HG03354 (cell line): ENCODE measurements around the gene MAST4.

Experiments
- ATAC-seq: cut with Tn5 transposase; IDR thresholded peaks from one replicate; pipeline ENCODE4 v1.9.1; 2021; ENCODE audit warnings: mild to moderate bottlenecking; ENCODE audit not compliant: unreplicated experiment, poor library complexity, severe bottlenecking

The MAST4 gene

DNA sequence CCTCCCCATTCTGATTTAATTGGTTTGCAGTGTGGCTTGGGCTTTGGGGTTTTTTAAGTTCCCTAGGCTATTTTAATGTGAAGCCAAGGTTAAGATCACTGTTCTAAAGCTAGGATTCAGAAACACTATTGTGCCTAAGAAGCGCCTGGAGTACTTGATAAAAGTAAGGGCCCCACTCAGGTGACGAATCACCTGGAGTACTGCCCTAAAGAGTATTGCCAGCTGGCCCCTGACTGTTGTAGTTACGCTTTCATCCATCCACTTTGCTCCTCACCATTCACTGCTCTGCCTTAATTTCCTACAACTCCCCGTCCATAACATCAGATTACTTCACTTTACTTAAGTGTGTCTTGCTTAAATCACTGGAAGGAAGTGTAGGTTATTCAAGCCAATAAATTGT, 481.1 kb downstream of the MAST4 start:
- ATAC-seq = no peak

DNA sequence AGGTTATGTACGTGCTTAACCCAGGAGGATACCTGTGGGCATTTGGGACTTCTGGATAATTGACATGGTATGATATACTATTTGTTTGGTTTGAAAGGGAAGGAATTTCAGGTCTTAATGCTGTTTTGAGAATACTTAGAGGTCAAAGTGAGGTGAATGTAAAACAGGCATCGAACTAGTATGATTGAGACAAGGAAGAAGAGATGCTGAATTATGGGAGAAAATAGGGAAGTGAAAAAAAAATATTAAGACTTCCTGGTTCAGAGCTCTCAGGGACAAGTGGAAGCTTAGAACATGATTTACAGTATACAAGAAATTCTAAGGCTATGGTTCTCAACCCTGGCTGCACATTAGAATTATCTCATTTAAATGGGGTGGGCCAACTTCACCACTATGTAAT, 485.1 kb downstream of the MAST4 start:
- no peak for ATAC-seq

DNA sequence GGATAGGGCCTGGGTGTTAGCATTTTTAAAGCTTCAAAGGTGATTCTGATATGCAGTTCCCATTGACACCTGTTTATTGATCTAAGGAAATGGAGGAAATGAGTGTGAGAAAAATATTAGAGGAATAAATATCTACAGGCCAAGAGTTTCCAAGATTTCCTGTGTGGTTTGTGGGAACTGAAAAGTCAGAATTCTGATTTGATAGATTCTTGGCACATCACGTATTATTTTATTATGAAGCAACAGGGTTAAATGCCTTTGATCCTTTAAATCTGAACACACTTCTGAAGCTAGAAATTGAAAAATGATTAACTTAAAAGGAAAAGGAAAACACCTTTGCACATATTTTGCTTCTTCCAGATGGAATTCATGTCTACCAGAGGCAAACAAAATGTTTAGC, 486.7 kb downstream of the MAST4 start:
- ATAC-seq = no peak

DNA sequence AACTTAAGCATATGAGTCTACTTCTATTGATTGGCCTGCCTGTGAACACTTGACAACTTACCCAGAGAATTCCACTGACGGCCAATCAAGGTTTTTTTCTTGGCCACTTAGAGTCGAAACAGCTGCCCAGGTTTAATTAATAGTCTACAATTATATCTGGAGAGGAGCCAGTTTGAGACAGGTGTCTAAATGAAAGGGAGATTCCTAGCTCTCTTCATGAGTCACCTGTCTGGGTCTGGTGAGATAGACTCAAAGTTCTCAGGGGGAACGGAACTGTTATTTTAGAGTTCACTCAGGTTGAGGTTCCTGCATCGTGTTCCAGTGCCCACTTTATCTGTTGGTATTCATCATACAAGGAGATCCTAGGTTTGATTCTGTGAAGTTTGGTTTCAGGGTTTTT, 489.4 kb downstream of the MAST4 start:
- ATAC-seq = no peak

DNA sequence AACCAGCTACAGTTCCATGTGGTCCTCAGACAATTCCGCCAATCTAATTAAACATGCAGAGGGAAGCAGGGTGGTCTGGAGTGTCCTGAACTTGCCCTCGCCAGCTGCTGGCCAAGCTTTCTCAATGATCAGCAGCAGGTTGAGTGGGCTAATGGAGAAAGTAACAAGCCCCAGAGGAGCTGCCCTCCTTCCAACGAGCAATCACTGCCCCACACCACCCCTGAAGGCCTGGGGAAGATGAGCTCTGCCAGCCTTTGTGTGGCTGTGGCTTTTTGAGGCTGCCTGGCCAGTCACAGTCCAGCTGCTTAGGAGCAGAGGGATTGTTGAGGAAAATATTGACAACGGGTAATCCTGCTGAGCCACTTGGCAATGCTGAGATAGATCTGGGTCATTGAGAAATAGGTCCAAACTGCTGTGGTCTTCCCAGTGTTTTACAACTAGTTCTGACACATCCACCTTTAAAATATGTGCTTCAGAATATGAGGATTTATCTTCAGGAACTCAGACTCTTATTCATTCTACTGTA, 493.1 kb downstream of the MAST4 start:
- no peak for ATAC-seq

DNA sequence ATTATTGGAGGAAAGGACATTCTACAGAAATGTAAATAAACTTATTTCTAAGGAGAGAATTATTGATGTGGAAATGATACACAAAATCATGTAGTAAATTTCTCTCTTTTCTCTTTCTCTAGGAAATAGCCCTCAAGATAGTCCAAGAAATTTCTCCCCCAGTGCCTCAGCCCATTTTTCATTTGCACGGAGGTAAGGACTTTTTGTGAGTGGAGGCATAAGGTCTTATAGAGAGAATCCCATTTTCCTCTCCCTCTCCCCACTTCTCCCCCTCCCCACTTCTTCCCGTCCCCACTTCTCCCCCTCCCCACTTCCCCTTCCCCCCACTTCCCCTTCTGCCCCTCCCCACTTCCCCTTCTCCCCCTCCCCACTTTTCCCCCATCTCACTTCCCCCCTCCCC, 493.8 kb downstream of the MAST4 start:
- no peak for ATAC-seq

DNA sequence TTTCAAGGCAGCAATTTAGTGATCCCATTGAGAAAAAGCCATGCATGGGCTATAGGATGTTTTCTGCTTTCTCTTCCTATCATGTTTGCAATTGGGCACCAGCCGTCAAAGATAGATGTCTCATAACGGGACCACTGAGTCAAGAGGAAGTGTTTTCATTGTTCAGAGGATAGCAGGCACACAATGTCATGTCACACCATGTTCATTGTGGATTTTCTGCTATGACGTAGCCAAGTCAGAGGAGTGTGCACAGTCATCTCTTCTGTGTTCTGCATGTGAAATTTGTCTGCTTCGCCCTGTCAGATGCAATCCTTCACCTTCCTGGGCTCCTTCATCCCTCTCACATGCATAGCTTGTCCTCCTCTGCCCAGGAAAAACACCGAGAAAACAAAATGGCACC, 494.4 kb downstream of the MAST4 start:
- no peak for ATAC-seq

DNA sequence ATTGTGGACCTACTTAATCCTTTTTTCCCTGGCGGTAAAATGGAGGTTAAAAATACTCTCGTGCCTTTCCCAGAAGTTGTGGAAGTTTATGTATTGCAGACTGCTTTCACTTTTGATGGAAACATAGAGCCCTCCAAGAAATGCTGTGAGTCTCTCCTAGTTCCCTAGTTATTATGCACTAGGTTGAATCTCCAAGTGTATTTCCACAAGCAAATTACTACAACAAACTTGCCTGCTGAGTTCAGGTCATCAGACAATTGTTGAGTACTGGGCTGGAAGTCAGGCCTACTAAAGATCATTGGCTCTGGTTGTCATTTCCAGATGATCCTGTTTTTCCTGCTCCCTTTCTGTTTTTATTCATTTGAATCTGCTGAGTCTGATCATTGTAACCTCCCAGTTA, 496.3 kb downstream of the MAST4 start:
- ATAC-seq = no peak

DNA sequence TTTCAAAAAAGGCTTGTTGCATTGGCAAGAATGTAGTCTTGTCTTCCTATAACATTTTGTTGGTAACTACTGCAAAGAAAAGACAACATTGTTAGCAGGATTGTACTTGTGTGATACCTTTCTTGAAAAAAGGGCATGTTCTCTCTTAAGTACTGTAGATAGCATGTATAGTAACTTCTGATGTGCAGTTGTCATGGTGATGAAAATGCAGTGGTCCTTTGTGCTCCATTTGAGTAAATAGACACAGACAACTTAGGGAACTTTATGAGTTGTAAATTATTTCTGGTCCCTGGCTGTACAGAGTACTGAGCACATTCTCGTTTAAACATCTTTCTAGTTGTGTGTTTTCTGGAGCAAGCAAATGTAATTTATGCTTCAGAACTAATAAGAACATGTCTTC, 497.1 kb downstream of the MAST4 start:
- ATAC-seq = no peak

DNA sequence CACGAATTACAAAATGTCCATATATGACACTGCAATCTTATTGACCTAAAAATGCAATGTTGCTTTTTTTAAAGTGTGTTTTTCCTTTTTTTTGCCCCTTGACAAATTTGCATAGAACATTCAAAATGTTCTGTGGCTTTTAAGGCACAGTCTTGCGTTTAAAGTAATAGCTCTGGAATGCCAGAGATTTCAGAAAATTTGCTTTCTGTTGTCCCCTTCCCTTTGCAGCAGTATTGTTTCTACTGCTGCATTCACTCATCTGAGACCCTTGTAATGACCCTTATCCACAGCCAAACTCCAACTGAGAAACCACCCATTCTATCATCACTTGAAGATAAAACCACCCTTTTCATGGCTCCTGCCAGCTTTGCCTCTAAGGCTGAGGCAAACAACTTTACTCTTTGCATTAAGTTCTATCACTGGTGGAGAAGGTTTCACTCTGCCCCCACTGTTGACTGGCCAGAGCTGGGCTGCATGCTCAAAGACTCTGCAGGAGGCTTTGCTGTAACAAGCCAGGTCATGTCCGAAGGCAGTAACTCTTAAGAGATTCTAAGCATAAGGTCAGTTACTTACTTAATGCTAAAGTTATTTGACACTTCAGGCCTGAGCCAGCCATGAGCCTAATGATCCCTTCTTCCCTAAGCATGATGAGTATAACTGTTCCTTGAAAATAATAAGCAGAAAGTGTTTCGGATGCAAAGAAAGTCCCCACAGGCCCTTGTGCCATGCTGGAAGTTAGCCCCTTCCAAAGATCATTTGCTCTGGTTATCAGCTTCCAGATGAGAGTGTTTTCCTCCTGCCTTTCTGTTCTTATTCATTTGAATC, 498.5 kb downstream of the MAST4 start:
- ATAC-seq = no peak

DNA sequence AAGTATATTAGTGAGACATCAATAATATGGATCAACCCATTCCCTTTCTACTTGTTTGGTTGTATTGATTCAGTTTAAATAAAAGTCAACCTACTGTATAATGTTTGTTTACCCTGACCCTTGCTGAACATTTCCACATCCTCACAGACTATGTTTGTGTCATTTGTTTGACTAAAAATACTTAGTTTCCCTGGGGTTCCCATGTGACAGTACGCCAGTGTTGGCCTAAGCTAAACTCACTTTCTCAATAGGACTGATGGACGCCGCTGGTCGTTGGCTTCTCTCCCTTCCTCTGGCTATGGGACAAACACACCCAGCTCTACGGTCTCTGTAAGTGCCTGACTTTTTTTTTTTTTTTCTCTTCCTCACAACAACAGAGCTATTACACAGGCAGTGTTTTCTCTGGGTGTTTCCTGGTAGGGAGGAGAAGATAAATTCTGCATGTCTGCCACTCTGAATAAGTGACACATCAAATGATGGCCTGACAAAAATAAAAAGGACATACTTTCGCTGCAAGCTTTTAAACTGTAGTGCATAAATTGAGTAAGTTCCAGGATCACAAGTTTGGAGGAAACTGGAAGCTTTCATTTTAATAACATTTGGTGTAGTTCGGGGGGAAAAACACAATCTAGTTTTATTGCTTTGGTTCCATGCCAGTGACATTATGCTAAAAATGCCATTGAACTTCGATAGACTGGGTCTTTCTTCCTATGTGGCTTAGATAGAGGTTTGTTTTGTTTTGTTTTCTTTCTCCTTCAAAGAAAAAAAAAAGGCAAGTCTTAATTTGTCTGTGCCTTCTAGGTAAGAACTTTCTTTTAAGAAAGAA, 499.4 kb downstream of the MAST4 start:
- ATAC-seq = no peak

DNA sequence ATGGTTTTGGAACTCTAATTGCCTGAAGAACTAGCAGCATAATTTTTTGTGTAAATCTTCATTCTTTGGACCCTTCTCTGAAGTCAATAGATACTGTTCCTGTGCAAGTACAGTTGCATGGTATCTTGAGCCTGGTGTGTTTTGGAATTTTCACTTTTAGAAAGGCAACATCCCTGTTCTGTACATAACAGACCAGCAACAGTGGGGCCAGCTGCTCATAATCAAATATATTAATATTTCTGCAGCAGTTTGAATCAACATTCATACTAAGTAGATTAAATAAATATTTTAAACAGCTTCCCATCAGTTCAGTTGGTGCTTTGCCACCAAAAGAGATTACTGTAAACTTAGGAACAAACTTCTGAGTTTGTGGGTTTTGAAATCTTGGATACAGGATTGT, 502.5 kb downstream of the MAST4 start:
- ATAC-seq = no peak

DNA sequence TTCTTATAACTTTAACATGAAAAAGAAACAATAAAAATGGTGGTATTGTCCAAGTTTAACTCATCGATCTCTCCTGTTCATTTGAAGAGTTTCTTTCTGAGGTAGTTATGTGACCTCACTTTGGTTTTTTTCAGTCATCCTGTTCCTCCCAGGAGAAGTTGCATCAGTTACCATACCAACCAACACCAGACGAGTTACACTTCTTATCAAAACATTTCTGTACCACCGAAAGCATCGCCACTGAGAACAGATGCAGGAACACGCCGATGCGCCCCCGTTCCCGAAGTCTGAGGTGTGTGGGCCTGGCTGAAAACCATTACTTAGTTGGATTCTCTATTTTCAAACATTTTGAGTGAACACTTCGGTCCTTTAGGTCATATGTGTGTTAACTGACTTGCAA, 504.1 kb downstream of the MAST4 start:
- no peak for ATAC-seq

DNA sequence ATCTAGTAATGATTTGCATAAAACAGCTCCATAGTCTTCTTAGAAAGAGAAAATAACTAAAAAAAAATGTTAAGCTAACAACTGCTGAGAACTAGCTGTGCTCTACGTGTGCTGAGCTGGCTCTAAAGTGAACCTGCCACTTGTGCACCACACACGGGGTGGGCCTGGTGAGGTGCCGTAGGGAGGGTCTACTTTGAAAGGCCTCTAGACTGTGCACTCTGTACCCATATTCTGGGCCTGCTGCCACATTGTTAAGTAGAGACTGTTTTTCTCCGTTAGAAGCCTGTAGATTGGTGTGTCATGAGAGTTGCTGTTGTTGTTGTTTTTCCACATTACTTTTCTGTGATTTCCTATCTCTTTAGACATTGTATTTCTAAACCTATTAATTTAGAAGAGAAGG, 506.5 kb downstream of the MAST4 start:
- ATAC-seq = no peak

DNA sequence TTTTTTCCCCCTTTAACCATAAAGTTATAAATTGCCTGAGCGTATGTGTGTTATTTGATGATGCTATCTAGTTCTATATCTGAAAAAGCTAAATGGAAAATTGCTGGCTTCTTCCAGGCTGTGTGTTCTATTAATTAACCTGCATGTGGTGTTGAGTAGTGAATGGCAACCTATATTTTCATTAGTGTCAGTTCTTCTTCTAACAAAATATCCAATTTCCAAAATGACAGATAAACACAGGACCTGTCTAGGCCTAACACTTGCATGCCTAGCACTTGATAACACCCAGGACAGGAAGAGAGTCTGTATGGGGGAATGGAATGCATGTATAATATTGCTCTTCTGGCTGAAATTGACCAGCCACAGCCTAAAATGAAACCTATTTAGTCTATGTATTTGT, 508.7 kb downstream of the MAST4 start:
- ATAC-seq = no peak

DNA sequence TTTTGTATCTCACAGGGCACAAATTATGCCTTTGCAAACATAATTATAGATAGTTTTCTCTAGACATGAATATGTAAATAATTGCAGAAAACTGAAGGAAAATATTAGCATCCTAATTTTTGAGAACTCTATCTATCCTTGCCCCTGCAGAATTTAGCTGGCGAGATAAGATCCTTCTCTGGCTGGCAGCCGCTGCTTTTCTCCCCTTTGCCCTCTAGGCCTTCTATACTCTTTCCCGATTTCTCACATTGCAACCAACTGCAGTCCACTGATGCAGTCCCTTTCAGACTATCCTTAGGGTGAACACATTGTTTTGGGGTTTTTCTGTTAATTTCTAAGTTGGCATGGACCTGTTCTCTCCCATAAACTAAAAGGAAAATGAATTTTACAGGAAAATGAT, 509.1 kb downstream of the MAST4 start:
- no peak for ATAC-seq

DNA sequence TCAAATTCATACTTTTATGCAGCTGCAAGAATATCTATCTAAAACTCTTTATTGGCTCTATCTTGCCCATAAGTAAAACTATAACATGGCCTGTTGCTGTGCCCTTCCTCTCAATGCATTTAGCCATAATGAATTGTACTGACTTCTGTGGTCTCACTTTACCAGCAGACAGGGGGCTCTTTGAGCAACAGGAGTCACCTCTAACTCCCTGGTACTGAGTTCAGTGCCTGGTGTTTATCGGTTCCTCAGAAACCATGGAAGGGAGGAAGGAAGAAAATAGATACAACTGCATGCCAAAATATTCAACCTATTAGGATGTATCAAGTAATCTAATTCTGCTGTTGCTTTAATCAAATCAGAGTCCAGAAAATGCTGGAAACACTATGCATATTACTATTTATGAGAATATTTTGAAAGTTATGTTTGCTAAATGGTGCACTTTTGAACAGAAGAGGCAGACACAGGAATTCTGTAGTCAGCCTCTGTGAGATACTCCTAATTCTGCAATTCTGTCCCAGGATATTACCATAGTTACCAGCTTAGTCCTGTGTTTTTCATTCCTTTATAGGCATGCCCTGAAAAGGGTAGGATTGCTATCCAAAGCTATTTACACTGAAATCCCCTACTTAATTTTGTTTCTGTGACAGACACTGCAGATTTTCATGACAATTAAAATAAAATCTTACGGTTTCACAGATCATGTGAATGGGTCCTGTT, 510.6 kb downstream of the MAST4 start:
- no peak for ATAC-seq

DNA sequence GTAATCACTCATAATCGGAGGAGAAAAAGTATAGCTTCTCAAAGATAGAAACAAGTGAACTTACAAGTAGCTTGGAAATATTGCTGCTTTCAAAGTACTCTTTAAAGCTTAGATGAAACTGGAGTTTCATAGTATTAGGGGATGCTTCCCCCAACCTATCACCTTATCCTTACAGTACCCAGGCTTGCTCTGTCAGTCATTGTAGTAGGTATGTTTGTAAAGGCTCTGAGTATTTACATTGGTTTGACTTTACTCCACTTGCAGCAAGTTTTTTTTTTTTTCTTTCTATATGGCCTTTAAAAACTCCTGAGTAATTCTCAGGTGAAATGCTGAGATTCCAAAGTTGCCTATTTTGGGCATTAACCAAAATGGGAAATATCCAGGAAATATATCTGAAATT, 515.6 kb downstream of the MAST4 start:
- ATAC-seq = no peak

DNA sequence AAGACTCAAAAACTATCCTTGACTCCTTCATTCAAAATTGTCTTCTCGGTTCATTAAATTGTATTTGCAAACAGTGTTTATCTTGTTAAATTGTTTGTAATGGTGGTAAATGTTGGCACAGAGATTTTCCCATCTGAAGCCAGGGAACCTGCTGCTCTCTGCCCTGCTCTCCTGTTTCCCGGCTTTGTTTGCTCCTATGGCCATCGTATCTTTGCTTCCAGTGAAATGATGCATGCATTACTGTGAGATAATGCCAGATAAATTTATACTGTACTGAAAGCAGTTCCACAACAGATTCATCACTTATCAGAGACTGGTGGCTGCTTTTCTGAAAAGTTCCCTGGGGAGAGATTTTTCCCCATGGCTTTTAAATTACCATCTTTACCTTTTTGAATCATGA, 519.1 kb downstream of the MAST4 start:
- ATAC-seq = no peak

DNA sequence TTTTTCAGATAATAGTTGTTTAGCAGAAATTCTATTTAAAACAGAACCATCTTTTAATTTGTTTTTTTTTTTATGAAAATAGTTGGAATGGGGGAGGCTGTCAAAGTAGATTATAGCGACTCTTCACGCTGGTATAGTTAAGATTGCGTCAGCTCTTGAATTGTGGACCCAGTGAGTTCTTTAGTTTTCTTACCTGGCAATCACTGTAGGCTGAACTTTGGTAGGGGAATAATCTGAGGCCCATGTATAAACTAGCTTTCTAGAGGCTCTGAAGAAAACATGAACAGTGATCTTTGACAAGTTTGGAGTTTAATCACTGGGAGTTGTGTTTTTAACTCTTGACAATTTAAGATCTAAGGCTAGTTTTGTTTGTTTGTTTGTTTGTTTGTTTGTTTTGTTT, 519.6 kb downstream of the MAST4 start:
- no peak for ATAC-seq
